Stimulated activated CD8-positive, alpha-beta memory T cell treated with anti-CD3 and anti-CD28 coated beads, Interleukin-7, amount 100 ng/mL, for 24 hours (primary cell): ENCODE data around the gene LRRFIP1.

ENCODE experiments used
- DNase-seq: peaks from one replicate; pipeline ENCODE4 v3.0.0-alpha.2; 2020; ENCODE audit warnings: low read depth

The LRRFIP1 gene

GRCh38 chr2:237726401-237726830 is 99.0 kb downstream of the LRRFIP1 start:
- DNase-seq: no peak

DNA sequence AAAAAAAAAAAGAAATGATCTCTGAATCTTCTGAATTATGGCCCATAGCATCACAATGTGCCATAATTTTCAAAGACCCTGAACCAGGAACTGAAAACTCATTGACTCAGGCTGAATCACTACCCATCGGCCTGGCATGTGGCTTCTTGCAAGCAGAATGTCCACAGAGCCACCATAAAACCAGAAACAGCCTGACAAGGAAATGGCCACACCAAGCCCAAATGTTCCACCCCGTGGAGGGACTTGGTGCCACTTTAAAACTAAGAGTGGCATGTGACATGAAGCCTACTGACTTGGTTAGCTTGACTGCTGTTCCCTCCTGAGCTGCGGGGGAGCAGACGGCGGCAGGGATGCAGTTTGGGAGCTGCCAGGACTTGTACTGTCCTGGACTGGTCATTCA is 100.0 kb downstream of the LRRFIP1 start:
- no peak for DNase-seq

DNA sequence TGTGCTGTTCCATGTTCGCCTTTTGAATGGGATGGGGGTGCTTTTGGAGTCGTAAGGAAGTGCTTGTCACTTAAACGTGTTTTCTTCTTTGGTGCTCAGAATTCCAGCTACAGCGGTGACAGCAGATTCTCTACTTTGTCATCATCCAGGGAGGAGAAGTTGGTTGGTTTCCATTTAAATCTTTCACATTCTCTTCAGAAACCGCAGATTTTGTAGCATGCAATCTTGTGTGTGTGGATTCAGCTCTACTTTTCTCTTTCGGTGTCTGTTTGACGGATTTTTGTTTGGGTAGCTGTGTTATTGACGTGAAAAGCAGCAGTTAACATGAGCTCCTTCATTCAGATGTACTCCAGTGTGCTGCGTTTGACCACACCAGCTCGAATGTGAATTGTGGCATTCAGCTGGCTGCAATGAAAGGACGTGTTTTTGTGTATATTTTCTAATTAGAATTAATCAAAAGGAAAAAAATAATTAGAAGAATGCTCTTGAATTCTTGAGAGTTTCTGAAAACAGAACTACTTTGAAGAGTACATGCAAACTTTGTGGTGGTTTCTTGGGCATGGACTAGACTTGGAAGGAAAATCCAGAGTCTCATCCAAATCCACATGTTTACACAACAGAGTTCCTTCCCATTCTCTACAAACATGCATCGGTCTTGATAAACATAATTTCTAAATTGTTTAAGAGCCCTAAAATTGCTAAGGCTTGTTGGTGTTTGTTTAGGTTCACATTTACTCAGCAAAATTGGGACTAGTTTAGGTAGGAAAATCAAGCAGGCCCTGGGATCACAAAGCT is 102.5 kb downstream of the LRRFIP1 start:
- DNase-seq: no peak

- no peak for DNase-seq
Measured at GRCh38 chr2:237731663-237732062, 104.3 kb downstream of the LRRFIP1 start.

DNA sequence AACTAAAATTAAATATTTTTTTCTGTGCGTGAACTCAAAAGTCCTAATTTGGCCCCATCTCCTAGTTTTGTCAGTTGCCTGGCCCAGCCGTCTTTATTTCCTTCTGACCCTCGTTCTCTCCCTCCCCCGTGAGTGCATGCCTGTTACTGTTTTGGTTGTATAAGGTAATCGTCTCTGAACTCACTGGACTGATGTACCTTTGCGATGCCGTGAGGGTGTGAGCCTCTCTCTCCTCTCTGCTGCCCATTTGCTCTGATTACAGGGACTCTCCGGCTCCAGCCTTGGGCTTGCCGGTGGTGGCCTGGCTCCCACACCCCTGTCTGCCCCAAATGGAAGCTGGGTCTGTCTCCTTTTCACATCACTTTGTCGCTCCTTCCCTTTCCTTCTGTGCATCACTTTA is 104.7 kb downstream of the LRRFIP1 start:
- DNase-seq: no peak

DNA sequence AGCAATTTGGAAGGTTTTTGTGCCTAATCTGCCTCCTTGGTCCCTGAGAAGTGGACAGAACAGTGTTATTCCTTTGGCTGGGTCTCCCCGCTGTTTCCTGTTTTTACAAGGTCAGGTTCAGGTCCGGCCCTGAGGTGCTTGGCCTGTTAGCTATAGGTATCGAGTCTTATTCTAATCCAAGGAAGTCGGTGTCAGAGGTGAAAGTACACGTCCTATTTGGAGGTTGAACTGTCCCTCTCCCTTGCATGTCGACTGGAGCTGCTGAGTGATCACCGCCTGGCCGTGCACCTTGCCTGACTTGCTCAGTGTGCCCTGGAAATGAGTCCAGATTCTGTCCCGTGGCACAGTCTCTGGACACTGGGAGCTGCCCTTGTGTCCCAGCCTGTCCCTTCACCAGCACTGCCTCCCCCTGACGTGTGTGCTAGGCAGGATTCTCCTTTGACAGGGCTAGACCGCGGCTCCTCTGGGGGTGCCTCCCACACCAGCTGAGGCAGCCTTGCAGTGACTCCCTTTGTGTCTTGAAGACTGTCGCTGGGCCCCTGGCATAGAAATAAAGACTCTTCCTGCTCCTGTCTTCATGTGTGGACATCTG is 105.5 kb downstream of the LRRFIP1 start:
- DNase-seq: no peak

GRCh38 chr2:237733677-237734300 is 106.4 kb downstream of the LRRFIP1 start:
- DNase-seq: no peak

GRCh38 chr2:237734905-237735623 is 107.7 kb downstream of the LRRFIP1 start:
- no peak for DNase-seq

DNA sequence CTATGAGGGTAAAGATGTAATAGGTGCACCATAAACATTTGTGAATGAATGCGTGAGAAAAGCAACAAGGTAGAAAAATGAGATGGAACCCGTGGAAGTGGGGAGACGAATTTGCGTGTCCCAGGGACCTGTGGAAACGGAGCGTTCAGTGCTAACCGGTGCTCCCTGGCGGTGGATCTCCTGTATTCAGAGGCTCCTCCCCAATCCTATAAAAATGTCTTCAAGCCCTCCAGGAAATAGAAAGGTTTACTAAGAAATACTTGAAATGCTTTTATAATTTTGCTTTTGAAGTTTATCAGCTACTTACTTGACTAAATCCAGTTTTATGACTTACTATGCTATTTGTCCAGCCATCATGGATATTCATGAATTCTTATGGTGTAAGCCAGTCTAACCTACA is 108.4 kb downstream of the LRRFIP1 start:
- DNase-seq: no peak

DNA sequence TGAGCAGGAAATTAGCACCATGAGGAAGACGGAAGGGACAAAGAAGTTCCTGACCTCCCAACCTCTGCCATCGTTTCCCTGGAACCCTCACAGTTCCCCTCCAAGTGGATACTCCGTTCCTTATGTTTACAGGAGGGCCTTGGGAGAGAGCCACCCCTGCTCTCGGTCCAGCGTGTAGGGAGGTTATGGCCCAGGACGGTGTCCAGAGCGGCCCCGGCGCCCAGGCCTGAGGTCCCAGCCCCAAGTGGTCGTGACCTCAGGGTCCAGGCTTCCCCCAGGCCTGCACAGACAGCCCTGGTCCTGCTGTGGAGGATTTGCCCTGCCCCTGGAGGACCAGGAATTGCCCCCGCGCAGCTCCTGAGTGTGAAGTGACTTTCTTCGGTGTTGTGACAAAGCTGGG is 109.4 kb downstream of the LRRFIP1 start:
- DNase-seq: no peak

DNA sequence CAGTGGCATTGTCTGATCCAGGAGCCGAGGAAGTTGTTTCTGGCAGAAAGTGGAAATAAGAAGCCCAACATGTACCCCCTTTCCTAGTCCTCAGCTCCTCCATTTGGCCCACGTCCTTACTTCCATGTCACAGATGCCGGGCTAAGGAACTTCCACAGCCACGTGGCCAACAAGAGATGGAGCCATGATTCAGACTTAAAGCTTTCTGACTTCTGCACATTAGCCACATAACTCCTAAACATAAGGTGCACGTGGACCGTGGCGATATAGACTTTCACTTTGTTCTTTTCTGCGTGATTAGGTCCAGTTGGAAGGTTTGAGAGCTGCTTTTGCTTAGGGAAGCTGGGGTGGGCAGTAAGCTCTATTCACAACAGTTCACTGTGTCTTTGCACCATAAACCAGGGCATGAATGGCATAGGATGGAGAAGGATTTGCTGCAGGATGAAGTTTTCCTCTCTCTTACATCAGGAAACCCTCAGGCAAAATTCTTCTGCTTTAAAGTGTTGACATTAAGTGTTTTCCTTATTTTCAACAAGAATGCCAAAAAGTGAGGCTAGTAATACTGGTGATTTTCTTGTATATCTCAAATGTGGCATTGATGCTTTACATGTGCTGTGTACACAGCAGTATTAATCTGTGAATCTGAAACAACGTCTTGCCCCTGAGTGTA is 109.9 kb downstream of the LRRFIP1 start:
- no peak for DNase-seq

DNA sequence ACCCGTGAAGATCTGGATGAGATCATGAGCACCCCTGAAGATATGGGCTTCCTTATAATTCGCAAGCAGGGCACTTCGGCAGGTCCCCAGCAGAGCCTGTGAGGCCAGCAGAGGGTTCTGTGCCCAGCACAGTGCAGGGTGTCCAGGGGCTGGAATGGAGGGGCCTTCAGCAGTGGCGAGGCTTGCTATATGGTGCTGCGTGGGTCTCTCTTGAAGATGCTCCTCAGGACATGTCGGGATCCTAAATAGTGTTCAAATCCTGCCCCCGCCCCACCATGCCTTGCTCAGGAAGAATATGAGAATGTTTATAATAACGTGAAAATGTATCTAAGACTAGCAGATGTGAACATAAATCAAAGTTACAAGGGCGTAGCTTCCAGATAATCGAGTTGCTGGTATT is 110.9 kb downstream of the LRRFIP1 start:
- DNase-seq: no peak

- DNase-seq: no peak
Measured at GRCh38 chr2:237739101-237739500, 111.7 kb downstream of the LRRFIP1 start.

- no peak for DNase-seq
Measured at GRCh38 chr2:237742191-237742590, 114.8 kb downstream of the LRRFIP1 start.

- DNase-seq: no peak
Measured at GRCh38 chr2:237742614-237743013, 115.2 kb downstream of the LRRFIP1 start.

DNA sequence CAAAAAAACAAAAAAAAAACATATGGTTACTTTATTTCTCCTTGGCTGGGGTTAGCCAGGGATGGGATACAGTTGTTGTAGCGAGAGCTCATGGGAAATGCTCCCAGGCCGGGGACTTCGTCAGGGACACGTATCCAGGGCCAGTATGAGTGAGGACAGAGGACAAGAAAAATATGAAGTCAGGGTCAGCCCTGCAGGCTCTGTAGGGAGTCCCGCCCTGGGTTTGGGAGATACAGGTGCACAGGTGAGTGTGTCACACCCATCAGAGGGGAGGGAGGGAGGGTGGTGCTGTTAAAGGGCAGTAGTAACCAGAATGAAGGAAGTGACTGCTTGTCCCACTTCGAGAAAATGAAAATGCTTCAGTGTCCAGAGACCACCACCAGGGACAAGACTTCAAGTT is 115.6 kb downstream of the LRRFIP1 start:
- no peak for DNase-seq

- no peak for DNase-seq
Measured at GRCh38 chr2:237743561-237744269, 116.3 kb downstream of the LRRFIP1 start.

- DNase-seq: no peak
Measured at GRCh38 chr2:237744270-237744612, 116.9 kb downstream of the LRRFIP1 start.

DNA sequence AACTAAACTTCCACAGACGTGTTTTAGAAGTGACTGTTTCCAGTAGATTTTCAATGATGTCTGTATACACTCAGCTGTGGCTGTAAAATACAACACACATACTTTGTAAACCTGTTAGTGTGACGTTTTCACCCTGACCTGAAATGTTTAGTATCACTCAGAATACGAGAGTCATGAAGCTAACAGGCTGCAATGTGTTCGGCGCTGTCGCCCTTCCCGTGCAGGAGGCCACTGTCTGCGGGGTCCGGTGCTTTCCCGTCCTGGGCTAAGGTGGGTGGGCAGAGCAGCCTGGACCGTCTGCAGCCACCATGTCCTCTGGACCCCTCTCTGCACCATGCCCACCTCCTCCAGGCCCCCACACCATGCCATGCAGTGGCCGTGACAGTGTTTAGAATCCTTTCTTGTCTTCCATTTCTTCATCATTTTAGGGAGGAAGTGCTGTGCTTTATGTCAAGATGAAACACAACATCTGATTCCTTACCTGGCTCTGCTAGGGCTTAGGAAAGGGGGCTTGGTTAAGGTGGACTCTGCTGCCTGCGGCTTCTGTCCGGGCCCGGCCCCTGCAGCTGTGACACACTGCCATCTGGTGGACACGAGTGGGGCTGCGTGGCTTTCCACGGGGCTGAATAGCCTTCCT is 117.3 kb downstream of the LRRFIP1 start:
- DNase-seq: peak; percentile 67

DNA sequence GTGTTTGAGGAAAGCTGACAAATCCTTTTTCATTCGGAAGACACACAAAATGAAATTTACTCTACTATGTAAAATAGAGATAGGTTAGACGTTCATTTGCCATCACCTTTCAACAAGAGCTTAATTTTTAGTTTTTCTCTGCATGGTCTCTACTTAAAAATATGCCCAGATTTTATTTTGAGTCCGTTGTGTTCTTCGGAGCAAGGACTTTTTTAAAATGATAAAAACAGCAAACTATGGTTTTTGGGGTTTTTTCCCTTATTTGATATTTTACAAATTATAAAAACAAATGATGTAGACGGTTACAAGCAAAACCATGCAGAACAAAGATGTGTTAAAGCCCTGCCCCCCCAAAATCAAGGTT is 117.8 kb downstream of the LRRFIP1 start:
- no peak for DNase-seq
